GM20431 (cell line): ENCODE data around the gene CTSO.
"Not testable (repeated sequence)": the region's sequence is repeated elsewhere in the genome, so short reads cannot be mapped to it uniquely, and the experiment has no call there.

Experiments
- in situ Hi-C: fragments of 300-500 bp; cut with MseI, MboI; formaldehyde crosslinking; loops from one replicate; pipeline ENCODE4 v1.15.0; 2020; ENCODE audit warnings: low sequenced_read_pairs; ENCODE audit not compliant: unreplicated experiment

The CTSO gene

GRCh38 chr4:155909615-155910226 lies 43.9 kb downstream of the CTSO start:
- in situ Hi-C loops: no loop called here

- in situ Hi-C loops: no loop called here
Observed at GRCh38 chr4:155908187-155909139, 45.2 kb downstream of the CTSO start.

GRCh38 chr4:155907556-155907955 lies 46.1 kb downstream of the CTSO start:
- in situ Hi-C loops: no loop called here

- in situ Hi-C loops: no loop called here
Observed at GRCh38 chr4:155906554-155907247, 47.0 kb downstream of the CTSO start.

- in situ Hi-C loops: no loop called here
Observed at GRCh38 chr4:155904331-155904730, 49.3 kb downstream of the CTSO start.

- in situ Hi-C loops: no loop called here
Observed at GRCh38 chr4:155903453-155903852, 50.2 kb downstream of the CTSO start, which contains the start of gene TDO2. Gene TDO2 (plus strand): TSS chr4:155903696. CDS start chr4:155903759, 63 bp downstream.

- in situ Hi-C loops: no loop called here
Observed at GRCh38 chr4:155901013-155901412, 52.7 kb downstream of the CTSO start.

GRCh38 chr4:155900381-155900780 lies 53.3 kb downstream of the CTSO start:
- in situ Hi-C loops: no loop called here

- in situ Hi-C loops: no loop called here
Observed at GRCh38 chr4:155899891-155900290, 53.8 kb downstream of the CTSO start.

- in situ Hi-C loops: not testable (repeated sequence)
Observed at GRCh38 chr4:155898371-155898770, 55.3 kb downstream of the CTSO start.

GRCh38 chr4:155891058-155891457 lies 62.6 kb downstream of the CTSO start:
- in situ Hi-C loops: no loop called here

- in situ Hi-C loops: no loop called here
Observed at GRCh38 chr4:155889946-155890345, 63.7 kb downstream of the CTSO start.

GRCh38 chr4:155889031-155889793 lies 64.5 kb downstream of the CTSO start:
- in situ Hi-C loops: no loop called here

GRCh38 chr4:155887847-155888570 lies 65.7 kb downstream of the CTSO start:
- in situ Hi-C loops: no loop called here

GRCh38 chr4:155887045-155887444 lies 66.6 kb downstream of the CTSO start:
- in situ Hi-C loops: no loop called here

- in situ Hi-C loops: no loop called here
Observed at GRCh38 chr4:155885666-155886065, 68.0 kb downstream of the CTSO start.

GRCh38 chr4:155883895-155884294 lies 69.8 kb downstream of the CTSO start:
- in situ Hi-C loops: no loop called here

- in situ Hi-C loops: no loop called here
Observed at GRCh38 chr4:155881555-155881954, 72.1 kb downstream of the CTSO start.

GRCh38 chr4:155879767-155880166 lies 73.9 kb downstream of the CTSO start:
- in situ Hi-C loops: no loop called here
